ENCODE data around the gene S100A16.

DNA sequence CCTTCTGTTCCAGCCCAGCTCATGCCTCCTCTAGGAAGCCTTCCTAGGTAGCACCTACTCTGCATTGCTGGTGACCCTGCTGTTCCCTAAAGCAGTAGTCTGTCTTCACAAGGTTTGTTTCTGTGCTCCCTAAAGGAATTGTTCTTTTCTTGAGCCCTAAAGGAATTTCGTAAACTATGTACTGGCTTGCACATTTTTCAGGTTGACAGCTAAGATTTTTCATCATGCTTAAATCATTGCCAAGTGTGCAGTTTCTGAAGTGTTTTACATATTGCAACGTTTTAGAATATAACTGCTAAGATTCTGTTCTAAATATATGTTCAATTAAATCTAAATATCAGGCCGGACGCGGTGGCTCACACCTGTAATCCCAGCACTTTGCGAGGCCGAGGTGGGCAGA, 13.1 kb downstream of the S100A16 start:
- TF ChIP-seq, protein P1, sequence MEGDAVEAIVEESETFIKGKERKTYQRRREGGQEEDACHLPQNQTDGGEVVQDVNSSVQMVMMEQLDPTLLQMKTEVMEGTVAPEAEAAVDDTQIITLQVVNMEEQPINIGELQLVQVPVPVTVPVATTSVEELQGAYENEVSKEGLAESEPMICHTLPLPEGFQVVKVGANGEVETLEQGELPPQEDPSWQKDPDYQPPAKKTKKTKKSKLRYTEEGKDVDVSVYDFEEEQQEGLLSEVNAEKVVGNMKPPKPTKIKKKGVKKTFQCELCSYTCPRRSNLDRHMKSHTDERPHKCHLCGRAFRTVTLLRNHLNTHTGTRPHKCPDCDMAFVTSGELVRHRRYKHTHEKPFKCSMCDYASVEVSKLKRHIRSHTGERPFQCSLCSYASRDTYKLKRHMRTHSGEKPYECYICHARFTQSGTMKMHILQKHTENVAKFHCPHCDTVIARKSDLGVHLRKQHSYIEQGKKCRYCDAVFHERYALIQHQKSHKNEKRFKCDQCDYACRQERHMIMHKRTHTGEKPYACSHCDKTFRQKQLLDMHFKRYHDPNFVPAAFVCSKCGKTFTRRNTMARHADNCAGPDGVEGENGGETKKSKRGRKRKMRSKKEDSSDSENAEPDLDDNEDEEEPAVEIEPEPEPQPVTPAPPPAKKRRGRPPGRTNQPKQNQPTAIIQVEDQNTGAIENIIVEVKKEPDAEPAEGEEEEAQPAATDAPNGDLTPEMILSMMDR (conservative IDR thresholded peaks at IDR 0.05 in 1 of 2, IDR thresholded peaks at IDR 0.05 in 1 of 2; ENCODE audit: extremely low read depth in 1 of 2, insufficient read depth in 1 of 2, low read depth in 1 of 2, low read length in 2 of 2): no peak
- no peak for TF ChIP-seq EZH2 (IDR thresholded peaks at IDR 0.05; ENCODE audit: borderline replicate concordance, low read length)
